Ovary (tissue), 9 donors: ENCODE results near the gene SKIL. TPM values are rescaled to one million over a fixed set of nuclear protein-coding genes. Genes with fewer than 3 reads are reported as not detected.
A peak's percentile ranks its signal among the peaks of the same experiment; 100 is the strongest.

Experiments
- DNase-seq, 5 donors: peaks; one replicate each; pipeline ENCODE4 v3.0.0-alpha.2; 2019 to 2020
- H3K27ac ChIP-seq, 2 donors: fragments of 200-600 bp; one replicate each; pipeline versions ENCODE4 v1.5.1 to v1.8.0; 2019 to 2022
- H3K27me3 ChIP-seq: fragments of 200-600 bp; one replicate; pipeline ENCODE4 v1.8.0; 2022
- H3K36me3 ChIP-seq: fragments of 200-600 bp; sonication (generic); one replicate; pipeline ENCODE4 v1.5.1; 2019
- H3K4me1 ChIP-seq: one replicate; pipeline ENCODE4 v1.8.1; 2013; ENCODE audit warnings: mild to moderate bottlenecking, moderate library complexity; ENCODE audit not compliant: insufficient read depth
- H3K4me3 ChIP-seq: fragments of 200-600 bp; sonication (generic); one replicate; pipeline ENCODE4 v1.5.1; 2017
- H3K9me3 ChIP-seq, 2 donors: fragments of 200-600 bp in 1 of 2; sonication (generic) in 1 of 2; one replicate each; pipeline versions ENCODE4 v1.5.1 to v1.8.1; 2013 to 2019; ENCODE audit warnings: mild to moderate bottlenecking in 1 of 2, moderate library complexity in 1 of 2
- EP300 ChIP-seq: sonication (generic); formaldehyde crosslinking; IDR thresholded peaks from one replicate; pipeline ENCODE4 v1.6.1; 2017; ENCODE audit warnings: antibody characterized with exemption
- POLR2A ChIP-seq: fragments of 450-650 bp; IDR thresholded peaks from one replicate; pipeline ENCODE4 v1.6.1; 2017; ENCODE audit warnings: antibody characterized with exemption, mild to moderate bottlenecking, moderate library complexity
- WGBS, 3 donors: extraction: QIAGEN DNeasy Blood & Tissue Kit in 1 of 3; methylation state at CpG; one replicate each; pipeline versions ENCODE4 v1.1.5 to v1.1.7; 2013 to 2017; 5-methylcytosine and 5-hydroxymethylcytosine counted together
- intact Hi-C, 4 donors: fragments of 100-400 bp; cut with DNase I; formaldehyde crosslinking; loops; one replicate each; pipeline versions ENCODE4 v1.11.0 to v1.15.1; 2022 to 2023
- polyA plus RNA-seq, 2 donors: library from polyadenylated mRNA; stranded (reverse); fragments of 200-250 nt in 1 of 2; fragments of 350-450 nt in 1 of 2; fragmentation: Illumina TruSeq in 1 of 2; extraction: RNeasy Lipid Tissue Mini Kit (QIAGEN cat#74804) in 1 of 2; gene quantifications; one replicate each; pipeline ENCODE4 v1.2.3, GENCODE V29; 2013 to 2014
- total RNA-seq, 7 donors: library from RNA; depleted of rRNA in 2 of 7; stranded (reverse); fragments of >200 nt in 2 of 7; fragmentation: NEBNext Ultra II Directional in 3 of 7; extraction: Animal tissue kit (Norgen Biotek cat#: 25700) in 3 of 7; gene quantifications; one replicate each; pipeline versions ENCODE4 v1.1.0 to v1.2.4, GENCODE V29; 2016 to 2023
- TF ChIP-seq, protein P1 (sequence below), 3 donors: fragments of 450-650 bp in 2 of 3; fragments of 200-600 bp in 1 of 3; IDR thresholded peaks; one replicate each; pipeline versions ENCODE4 v1.5.1 to v1.8.0; 2016 to 2022; ENCODE audit warnings: antibody characterized with exemption in 3 of 3, mild to moderate bottlenecking in 1 of 3
- donor health status: DM: no; HTN: no; CAD: no; lungs with moderate emphysema.
- donor health status: DM: no; HTN: no; CAD: no.
- donor health status: Bipolar disorder and iron deficiency.
- donor health status: DM: yes; HTN: yes; CAD: no.
- donor health status: DM: no; HTN: no; CAD: no.
- donor health status: DM: yes; HTN: yes; CAD: no.

The SKIL gene
- total and polyA plus RNA-seq, 9 donors = 8.2 to 57.8 (median 47.4) TPM

DNA sequence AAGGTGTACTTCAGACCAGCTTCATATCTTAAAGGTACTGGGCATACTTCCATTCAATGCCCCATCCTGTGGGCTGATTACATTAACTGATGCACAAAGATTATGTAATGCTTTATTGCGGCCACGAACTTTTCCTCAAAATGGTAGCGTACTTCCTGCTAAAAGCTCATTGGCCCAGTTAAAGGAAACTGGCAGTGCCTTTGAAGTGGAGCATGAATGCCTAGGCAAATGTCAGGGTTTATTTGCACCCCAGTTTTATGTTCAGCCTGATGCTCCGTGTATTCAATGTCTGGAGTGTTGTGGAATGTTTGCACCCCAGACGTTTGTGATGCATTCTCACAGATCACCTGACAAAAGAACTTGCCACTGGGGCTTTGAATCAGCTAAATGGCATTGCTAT lies 3.4 kb downstream of the SKIL start:
- H3K4me1 ChIP-seq = peaks cover 10% of the 10 kb centered on the region
- 63 to 66% (median 66%) methylated on average over 5 of the region's 5 CpGs for WGBS, 3 donors
- intact Hi-C loops = no loop called here
- TF ChIP-seq EP300 (no peak), POLR2A (no peak)
- TF ChIP-seq, protein P1, sequence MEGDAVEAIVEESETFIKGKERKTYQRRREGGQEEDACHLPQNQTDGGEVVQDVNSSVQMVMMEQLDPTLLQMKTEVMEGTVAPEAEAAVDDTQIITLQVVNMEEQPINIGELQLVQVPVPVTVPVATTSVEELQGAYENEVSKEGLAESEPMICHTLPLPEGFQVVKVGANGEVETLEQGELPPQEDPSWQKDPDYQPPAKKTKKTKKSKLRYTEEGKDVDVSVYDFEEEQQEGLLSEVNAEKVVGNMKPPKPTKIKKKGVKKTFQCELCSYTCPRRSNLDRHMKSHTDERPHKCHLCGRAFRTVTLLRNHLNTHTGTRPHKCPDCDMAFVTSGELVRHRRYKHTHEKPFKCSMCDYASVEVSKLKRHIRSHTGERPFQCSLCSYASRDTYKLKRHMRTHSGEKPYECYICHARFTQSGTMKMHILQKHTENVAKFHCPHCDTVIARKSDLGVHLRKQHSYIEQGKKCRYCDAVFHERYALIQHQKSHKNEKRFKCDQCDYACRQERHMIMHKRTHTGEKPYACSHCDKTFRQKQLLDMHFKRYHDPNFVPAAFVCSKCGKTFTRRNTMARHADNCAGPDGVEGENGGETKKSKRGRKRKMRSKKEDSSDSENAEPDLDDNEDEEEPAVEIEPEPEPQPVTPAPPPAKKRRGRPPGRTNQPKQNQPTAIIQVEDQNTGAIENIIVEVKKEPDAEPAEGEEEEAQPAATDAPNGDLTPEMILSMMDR (IDR thresholded peaks at IDR 0.05) = no peak
- no peak overlapping the region for H3K27ac ChIP-seq
- no peak for DNase-seq
- no peaks in the 10 kb centered on the region for H3K27me3 ChIP-seq
- no peak overlapping the region for H3K4me3 ChIP-seq
- H3K36me3 ChIP-seq = no peaks in the 10 kb centered on the region
- H3K9me3 ChIP-seq = no peaks in the 10 kb centered on the region

DNA sequence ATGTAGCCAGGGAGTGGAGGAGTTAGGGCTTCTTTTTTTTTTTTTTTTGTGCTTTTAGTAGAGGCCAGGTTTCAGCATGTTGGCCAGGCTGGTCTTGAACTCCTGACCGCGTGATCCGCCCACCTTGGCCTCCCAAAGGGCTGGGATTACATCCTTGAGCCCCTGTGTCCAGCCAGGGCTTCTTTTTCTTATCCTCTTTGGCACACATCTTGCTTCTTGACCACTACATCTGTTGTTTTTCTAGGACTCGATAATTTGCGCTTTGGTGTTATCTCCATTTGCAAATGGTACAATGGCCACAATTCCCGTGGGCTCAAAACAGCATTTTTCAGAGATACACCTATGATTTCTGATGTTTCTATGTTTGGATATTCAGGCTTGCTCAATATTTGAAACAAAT lies 4.2 kb downstream of the SKIL start:
- TF ChIP-seq EP300 (no peak), POLR2A (no peak)
- TF ChIP-seq, protein P1 (IDR thresholded peaks at IDR 0.05) = no peak
- WGBS, 3 donors = 40 to 67% (median 49%) methylated on average over 6 of the region's 6 CpGs
- peak overlapping the region; percentile 1 for H3K4me3 ChIP-seq

DNA sequence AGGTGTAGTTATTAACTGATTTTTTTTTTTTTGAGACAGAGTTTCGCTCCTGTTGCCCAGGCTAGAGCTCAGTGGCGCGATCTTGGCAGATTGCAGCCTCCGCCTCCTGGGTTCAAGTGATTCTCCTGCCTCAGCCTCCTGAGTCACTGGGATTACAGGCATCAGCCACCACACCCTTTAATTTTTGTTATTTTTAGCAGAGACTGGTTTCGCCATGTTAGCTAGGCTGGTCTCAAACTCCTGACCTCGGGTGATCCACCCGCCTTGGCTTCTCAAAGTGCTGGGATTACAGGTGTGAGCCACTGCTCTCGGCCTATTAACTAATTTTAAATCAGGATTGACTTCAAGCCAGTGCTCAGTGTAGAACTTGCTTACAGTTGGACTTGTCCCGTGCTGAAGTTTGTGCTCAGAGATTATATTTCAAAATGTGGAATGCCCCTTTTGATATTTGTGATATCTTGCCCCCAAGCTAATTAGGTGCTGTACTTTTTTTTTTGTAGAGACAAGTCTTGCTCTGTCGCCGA lies 6.0 kb downstream of the SKIL start:
- no peaks in the 10 kb centered on the region for H3K36me3 ChIP-seq
- no peak overlapping the region for H3K4me3 ChIP-seq
- no peak for TF ChIP-seq POLR2A
- TF ChIP-seq, protein P1 (IDR thresholded peaks at IDR 0.05) = no peak
- TF ChIP-seq EP300 = no peak
- 88 to 94% (median 93%) methylated on average over 11 of the region's 11 CpGs for WGBS, 3 donors
- no peak for DNase-seq
- intact Hi-C loops = no loop called here
- H3K27me3 ChIP-seq = no peaks in the 10 kb centered on the region
- peaks cover 10% of the 10 kb centered on the region for H3K4me1 ChIP-seq
- no peak overlapping the region for H3K27ac ChIP-seq
- no peaks in the 10 kb centered on the region for H3K9me3 ChIP-seq

More for the DNA sequence above, 4.2 kb downstream of the SKIL start:
- peaks cover 10% of the 10 kb centered on the region for H3K4me1 ChIP-seq
- intact Hi-C loops = no loop called here
- no peak overlapping the region for H3K27ac ChIP-seq
- no peaks in the 10 kb centered on the region for H3K9me3 ChIP-seq
- H3K36me3 ChIP-seq = no peaks in the 10 kb centered on the region
- no peak for DNase-seq
- no peaks in the 10 kb centered on the region for H3K27me3 ChIP-seq

DNA sequence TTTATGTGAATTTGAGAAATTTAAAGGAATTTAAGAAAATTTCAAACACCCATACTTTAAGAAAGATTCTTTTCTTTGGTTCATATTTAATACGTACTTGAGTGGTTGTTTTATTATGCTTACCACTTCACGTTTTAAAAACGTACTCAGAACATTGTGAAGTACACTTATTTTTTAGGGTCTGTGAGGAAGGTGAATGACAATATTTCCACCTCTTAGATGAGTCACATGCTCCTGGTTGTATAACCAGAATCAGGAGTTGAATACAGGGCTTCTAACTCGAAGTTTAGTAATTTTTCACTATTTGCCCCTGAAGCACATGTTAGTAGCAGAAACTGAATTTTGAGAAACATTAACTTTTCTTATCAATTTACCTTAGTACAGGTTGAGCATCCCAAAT lies 7.5 kb downstream of the SKIL start:
- WGBS, 3 donors = 59 to 72% (median 61%) methylated on average over 4 of the region's 4 CpGs
- Histone ChIP-seq H3K9me3 (no peaks in the 10 kb centered on the region), H3K36me3 (no peaks in the 10 kb centered on the region), H3K4me1 (peaks cover 10% of the 10 kb centered on the region), H3K27ac (no peak overlapping the region), H3K27me3 (no peaks in the 10 kb centered on the region), H3K4me3 (no peak overlapping the region)
- DNase-seq = no peak
- intact Hi-C loops = no loop called here
- TF ChIP-seq, protein P1 (IDR thresholded peaks at IDR 0.05) = no peak
- TF ChIP-seq POLR2A = no peak
- TF ChIP-seq EP300 = no peak
